HG02852 (cell line): Measurements from ENCODE around the gene RGS11.
"Not testable (repeated sequence)": the region's sequence is repeated elsewhere in the genome, so short reads cannot be mapped to it uniquely, and the experiment has no call there.

Experiments used
- ATAC-seq: cut with Tn5 transposase; IDR thresholded peaks from one replicate; pipeline ENCODE4 v1.9.1; 2021; ENCODE audit warnings: mild to moderate bottlenecking, moderate library complexity; ENCODE audit not compliant: unreplicated experiment

RGS11 gene

DNA sequence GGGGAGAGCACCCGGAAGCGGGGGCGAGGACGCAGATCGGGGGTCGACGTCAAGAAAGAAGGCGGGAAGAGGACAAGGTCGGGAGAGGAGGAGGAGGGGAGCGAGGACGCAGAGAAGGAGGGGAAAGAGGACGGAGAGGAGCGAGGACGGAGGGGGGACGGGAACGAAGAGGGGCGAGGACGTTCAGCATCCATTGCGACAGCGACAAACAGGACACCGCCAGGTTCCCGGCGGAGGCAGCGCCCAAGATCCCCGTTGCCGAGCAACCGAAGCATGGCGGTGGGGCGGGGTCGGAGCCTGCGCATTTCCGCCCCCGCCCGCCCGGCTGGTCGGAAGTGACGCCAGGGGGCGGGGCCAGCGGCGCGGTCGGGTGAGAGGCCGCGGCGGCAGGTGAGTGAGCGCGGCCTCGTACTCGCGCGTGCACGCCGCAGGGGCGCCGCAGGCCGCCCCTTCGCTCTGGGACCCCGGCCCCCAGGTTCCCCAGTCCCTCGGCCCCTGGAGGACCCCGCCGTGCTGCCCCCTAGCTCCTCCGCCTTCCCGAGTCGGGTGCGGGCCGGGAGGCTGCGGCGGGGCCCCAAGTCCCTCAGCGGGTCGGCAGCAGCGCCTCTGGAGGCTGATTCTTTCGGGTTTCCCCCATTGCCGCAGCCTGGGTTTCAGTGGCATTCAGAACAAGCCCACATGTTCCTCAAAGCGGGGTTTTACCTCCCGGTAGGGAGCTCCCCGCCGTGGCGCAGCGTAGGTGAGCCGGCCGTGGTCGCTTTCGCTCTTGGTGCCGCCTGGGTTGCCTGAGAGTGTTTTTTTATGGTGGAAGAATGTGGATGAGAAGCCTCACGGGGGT lies 41.1 kb downstream of the RGS11 start, which contains the start of gene FAM234A:
Gene FAM234A (plus strand): TSS at position 354 of the 838 bp plus-strand sequence. CDS start 19,593 bp downstream, outside the sequence.
- ATAC-seq, result peak; percentile 84

DNA sequence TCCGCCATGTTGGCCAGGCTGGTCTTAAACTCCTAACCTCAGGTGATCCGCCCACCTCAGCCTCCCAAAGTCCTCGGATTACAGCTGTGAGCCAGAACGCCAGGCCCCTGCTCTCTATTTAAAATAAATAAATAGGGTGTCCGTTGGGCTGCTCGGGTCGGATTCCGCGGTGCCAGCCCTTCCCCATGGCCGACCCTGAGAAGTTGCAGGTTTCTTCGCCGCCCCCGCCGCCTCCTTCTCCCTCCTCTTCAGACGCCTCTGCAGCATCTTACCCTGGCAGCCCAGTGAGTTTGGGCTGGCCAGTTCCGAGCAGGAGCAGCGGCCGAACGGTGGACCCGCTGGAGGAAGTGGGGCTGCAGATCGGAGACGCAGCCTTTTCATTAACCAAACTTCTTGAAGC lies 44.8 kb downstream of the RGS11 start:
- ATAC-seq, result no peak

DNA sequence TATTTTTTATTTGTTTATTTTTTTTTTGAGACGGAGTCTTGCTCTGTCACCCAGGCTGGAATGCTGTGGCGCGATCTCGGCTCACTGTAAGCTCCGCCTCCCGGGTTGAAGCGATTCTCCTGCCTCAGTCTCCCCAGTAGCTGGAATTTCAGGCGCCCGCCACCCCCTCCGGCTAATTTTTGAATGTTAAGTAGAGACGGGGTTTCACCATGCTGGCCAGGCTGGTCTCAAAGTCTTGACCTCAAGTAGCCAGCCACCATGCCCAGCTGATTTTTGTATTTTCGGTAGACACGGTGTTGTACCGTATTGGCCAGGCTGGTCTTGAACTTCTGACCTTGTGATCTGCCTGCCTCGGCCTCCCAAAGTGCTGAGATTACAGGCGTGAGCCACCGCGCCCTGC lies 45.4 kb downstream of the RGS11 start:
- not testable (repeated sequence) for ATAC-seq

DNA sequence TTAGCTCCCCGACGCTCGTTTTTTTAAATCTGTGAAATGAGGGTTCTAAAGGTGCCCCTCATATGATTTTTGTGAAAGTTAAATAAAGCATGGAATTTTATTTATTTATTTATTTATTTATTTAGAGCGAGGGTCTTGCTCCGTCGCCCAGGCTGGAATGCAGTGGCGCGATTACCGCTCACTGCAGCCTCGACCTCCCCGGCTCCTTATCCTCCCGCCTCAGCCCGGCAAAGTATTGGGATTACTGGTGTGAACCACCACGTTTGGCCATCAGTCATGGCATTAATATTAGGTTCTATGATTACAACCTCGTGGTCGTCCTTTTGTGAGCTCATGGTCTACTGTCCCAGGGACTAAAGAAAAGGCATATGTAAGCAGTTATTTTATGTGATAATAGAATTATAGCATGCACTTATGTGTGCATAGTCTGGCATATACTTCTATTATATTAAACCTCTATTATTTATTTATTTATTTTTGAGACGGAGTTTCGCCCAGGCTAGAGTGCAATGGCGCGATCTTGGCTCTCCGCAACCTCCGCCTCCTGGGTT lies 45.9 kb downstream of the RGS11 start:
- no peak for ATAC-seq

DNA sequence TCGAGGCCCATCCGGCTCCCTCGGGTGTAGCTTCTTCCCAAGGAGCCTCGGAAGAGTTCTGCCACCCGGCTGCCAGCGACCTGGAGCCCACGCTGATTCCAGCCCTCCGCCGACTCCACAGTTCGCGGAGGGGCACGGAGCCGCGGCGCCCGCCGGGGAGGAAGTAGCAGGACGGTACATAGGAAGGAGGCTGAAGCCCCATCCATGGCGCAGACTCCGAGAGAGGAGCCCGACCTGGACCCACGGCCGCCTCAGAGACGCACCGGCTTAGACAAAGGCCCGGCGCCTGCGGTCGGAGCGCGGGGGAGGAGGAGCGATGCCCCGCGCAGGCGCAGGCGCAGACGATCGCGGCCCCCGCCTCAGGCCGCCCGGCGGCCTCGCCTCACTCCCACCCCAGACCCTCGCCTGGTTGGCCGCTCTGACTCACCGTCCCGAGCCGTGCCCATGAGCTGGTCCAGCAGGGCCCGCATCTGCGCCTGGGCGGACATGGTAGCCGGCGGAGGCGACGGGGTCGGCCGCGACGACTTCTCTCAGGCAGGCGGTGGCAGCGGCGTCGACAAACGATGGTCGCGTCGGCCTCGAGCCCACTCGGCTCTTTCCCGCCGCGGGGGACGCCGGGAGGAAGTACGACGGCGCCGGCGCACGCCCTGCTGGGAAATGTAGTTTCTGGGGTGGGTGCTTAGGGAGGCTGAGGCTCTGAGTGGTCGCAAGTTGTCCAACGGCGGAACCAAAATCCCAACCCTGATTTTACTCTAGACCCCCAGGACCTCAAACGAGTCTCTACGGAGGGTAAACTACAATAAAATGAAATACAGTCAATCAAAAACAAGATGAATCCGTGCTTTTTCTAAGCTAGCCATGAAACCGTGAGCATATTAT lies 46.7 kb downstream of the RGS11 start, which contains the start of gene LUC7L:
Gene LUC7L (minus strand): TSS at position 598 of the 879 bp plus-strand sequence. CDS start 110 bp downstream, at position 488.
- peak; percentile 85 for ATAC-seq

DNA sequence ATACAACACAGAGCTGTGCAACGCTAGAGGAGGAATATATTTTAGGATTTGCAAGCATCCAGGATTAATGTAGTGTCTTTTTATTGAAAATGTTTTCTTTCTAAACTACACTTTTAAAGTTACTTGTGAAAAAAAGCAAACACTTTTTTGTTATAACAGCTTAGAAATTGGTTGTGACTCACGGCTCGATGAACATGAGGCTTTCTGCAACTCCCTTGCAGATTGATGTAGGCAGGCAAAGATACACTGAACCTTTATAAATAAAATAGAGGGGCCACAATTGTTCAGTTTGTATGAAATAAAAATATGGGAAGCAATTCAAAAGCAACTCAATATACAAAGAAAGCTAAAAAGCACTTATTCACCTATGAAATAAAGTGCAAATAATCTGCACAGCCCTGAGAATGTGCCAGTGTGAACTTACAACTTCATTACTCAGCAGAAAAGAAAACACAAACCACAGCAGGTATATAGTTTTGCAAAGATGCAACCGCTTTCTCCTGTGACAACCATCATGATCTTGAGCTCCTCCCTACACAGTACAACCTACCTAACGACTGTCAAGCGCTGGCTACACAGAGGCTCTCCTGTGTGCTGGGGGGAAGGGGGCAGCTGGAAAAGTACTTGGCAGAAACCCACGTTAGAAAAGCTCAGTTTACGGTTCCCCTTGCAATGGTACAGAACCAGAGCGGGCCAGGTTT lies 47.4 kb downstream of the RGS11 start:
- ATAC-seq, result peak; percentile 10

DNA sequence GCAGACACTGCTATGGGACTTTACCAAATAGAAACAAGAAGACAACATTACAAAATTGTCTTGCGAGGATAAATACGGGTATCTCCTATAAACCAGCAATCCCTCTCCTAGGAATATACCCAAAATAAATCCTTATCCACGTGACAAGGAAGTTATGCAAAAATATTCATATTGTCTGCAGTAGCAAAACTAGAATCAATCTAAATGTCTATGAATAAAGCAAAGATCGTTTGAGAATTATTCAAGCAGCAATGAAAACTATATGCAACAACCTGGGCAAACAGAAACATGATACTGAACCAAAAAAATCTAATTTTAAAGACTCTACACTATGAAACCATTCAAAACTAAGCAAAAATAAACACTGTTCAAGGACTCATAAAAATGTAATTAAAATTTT lies 55.7 kb downstream of the RGS11 start:
- ATAC-seq, result no peak
